ENCODE data around the gene RAPGEF5.

RAPGEF5 gene

GRCh38 chr7:22210355-22210754, 146.6 kb downstream of the RAPGEF5 start:
- no peak for DNase-seq

DNA sequence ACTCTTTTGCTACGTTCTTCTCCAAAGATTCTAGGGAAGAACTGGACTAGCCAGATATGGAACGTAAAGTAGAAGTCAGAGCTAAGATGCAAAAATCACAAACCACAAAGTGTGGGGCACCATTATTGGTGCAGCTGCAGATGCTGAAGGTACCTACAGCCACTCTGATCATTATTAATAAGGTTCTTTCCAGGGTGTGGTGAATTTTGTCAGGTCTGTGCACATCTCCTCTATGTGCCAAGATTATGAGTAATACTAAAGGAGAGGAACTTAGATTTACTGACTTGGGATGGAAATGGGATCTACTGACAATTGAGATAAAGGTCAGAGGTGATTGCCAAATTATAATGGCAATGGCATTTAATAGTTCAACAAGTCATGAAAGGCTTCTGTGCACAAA, 148.2 kb downstream of the RAPGEF5 start:
- DNase-seq: no peak

GRCh38 chr7:22207724-22208225, 149.2 kb downstream of the RAPGEF5 start:
- no peak for DNase-seq

DNA sequence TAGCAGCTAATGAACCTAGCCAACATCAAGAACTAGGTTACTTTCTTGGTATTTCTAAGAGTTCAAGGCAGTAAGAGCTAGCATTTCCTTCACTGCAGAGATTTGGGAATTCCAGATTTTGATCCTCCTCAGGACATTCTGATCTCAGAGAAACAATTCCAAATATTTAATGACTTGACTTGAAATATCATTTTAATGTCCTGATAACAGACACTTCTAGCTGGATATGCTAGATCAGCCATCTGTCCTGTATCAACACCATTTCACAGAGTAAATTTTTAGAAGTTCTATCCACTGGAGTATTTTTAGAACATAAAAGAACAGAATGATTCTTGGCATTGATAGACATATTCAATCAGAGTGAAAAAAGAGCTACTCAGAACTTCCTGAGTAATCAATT, 151.3 kb downstream of the RAPGEF5 start:
- DNase-seq: no peak

- DNase-seq: no peak
These were observed 152.6 kb downstream of the RAPGEF5 start for GRCh38 chr7:22204312-22204711.

DNA sequence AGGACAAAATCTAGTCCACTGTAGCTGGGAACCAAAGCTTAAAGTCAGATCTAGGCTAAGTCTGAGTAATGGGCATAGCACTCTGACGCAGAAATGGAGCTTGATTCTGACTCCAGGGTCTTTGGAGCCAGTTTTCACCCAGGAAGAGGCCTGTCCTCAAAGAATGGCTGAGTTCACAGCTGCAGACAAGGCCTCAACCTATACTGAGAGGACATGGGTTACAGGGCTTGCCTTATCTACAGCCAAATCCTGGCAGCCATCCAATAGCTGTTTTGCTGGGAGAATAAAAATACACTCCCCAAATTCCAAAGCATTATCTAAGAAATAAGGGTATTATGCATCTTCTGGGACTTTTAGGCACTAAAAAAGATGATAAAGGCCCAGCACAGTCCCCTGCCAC, 154.8 kb downstream of the RAPGEF5 start:
- no peak for DNase-seq

DNA sequence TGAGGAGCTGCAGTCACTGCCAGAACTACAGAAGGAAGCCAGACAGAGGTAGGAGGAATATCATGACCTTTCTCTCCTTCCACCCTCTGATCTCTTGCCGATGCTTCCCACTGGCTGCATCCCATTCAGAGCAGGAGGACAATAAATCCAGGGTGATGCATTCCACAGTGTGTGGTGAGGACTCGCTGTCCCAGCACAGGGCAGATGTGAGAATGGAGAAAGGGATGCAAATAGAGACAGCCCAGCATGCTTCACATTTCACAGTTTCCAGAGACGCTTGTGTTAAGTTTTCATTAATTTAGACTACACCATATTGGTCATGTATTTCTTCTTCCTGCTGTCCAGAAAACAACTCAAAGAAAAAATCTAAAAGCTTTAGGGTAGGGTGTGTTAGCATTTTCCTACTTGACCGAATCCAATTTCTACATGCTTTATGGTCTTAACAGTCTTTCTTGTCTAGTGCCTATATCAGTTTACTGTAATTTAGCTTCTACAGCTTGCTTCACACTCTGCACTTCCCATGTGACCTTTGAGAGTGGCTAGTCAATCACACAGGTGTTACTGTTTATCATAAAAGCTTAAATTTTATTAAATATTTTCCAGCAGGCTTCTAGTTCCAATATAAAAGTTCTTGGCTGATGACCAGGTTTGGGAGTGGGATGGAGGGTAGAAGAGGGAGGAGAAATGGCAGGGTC, 155.6 kb downstream of the RAPGEF5 start:
- no peak for DNase-seq

DNA sequence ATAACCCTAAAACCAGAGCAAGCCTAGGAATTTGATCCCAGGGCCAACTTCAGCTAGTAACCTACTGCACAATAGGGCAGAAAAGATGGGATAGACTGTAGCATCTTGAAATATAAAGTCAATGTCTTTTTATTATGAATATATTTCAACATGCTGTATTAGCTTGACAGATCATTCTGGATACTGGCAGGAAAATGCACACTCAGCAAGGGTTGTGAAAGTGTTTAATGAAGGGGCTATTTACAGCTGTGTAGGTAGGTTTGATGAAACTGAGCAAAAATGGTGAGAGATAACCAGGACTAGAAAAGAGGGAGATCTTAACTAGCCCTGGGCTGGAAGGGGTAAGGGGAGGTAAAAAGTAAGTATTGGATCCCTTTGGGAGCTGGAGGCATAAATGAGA, 156.2 kb downstream of the RAPGEF5 start:
- DNase-seq: no peak

DNA sequence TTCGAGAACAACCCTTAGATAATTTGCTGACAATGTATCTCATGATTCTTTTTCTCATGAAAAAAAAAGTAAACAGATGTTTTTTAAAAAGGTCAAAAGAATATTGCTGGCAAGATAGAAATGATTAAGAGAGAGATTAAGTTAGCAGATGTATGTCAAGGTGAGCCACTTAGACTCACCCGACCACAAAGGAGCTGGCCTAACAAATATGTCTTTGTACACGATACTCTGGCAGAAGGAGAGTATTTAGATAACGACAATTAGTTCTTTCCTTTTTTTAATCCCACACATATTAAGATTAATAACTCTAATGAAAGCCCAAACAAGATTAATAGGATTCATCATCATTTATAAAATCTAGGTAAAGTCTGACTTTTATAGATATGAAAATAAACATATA, 156.7 kb downstream of the RAPGEF5 start:
- no peak for DNase-seq

DNA sequence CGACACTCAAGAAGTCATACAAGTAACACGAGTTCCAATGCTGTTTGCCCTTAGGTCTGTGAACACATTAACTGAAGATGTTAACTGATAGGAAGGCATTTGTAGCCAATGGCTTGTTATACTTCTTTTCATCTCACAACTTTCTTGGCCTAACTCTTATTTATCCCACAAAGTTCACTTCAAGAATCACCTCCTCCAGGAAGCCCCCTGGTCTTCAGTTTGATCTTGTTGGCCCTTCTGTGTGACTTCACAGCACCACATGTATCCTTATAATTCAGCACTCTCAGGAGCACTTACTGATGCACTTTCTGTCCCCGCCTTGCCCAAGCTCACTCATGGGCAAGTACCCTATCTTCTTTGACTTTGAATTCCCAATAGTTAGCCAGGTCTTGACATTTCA, 159.6 kb downstream of the RAPGEF5 start:
- DNase-seq: no peak

DNA sequence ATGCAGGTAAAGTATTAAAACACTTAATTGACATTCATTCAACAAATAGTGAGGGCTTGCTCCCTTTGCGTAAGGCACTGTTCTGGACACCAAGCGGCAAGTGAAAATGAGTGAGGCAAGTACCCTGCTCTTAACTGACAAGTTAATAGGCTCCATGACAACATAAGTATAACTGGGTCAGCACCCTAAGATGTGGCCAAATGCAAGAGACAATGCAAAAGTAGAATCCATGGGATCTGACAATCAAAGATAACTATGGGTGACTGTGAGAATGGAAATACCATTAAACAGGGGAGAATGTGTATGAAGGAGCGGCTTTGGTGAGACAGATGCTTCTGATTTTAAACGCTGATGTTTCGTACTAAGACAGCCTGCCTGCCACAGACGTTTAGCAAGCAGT, 160.5 kb downstream of the RAPGEF5 start:
- DNase-seq: no peak

GRCh38 chr7:22195397-22196172, 161.4 kb downstream of the RAPGEF5 start:
- no peak for DNase-seq

DNA sequence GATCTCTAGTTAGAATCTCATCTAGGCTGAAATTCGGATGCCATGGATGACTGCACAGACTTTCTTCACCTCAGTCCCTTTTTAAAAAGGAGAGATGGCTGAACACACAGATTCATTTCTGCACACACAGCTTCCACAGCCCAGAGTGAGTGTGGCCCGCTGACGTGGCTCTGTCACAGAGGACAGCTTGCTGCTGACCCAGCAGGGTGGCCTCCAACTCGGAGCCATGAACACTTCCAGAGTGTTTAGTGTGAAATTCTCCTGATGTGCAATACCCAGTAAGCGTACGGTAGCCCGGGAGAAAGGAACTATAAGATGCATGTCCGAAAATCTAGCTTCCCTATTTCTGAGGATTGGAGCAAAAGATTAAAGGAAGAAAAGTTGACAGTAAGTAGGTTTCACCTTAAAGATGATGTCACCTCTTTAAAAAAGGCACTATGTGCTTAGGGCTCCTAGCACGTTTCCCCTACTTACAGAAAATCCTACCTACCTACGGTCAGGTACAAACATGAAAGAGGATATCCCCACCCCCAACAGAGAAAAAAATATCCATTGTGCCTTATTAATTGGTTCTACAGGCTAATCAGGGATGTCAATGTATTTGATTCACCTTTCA, 162.2 kb downstream of the RAPGEF5 start:
- no peak for DNase-seq

DNA sequence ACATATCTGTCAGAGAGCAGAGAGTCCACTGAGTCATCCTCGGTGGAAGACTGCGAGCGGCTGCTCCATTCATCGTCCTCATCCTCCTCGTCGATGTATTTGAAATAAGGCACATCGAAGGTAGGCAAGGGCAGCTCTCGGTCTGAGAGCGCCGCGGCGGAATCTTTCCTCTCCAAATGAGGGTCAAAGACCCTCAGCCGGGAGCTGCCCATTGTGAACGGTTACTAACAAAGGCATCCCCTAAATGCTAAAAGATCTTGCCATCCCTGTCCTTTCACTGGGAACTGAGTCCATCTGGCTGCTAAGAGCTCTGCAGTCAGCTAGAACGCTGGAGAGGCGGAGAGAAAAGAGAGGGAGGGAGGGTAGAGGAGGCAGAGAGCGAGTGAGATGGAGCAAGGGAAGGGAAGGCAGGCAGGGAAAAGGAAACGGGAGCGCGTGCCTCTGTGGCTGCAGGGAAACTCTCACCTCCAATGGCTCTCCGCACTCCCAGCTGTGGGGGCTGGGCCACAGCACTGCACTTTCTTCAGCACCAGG, 163.4 kb downstream of the RAPGEF5 start:
- no peak for DNase-seq

GRCh38 chr7:22192801-22193200, 164.2 kb downstream of the RAPGEF5 start:
- no peak for DNase-seq

- no peak for DNase-seq
These were observed 166.2 kb downstream of the RAPGEF5 start for GRCh38 chr7:22190736-22191135.

- DNase-seq: no peak
These were observed 167.2 kb downstream of the RAPGEF5 start for GRCh38 chr7:22189741-22190140.

GRCh38 chr7:22189230-22189629, 167.7 kb downstream of the RAPGEF5 start:
- no peak for DNase-seq

DNA sequence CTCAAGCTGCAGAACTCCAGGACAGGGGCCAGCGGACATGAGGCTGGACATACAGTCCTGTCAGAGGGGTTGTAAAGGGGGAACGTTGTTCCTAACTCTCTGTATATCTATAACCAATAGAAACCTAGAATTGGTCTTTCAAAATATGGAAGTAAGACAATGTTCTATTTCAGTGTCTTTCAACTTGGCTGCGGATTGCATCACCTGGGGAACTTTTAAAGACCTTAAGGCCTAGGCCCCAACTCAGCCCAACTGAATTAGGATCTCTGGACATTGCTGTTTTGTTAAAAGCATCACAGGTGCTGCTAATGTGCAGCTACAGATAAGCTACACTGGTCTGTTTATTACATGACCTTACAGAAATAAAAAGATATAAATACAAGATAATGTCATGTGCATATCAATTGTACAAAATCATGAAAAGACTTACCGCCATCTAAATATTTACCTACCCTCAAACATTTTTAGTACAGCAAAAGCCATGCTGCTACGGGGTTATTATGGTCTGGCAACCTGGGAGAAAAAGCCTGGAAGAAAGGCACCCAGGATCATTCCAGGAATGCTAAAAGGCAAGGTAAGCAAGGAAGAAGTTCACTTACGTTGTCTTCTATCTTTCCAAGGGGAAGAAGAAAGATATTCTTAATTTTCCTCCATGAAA, 169.1 kb downstream of the RAPGEF5 start:
- DNase-seq: no peak

- DNase-seq: no peak
These were observed 171.4 kb downstream of the RAPGEF5 start for GRCh38 chr7:22185559-22185958.

GRCh38 chr7:22184549-22185199, 172.3 kb downstream of the RAPGEF5 start:
- DNase-seq: no peak

GRCh38 chr7:22183522-22184280, 173.3 kb downstream of the RAPGEF5 start:
- no peak for DNase-seq

Data from activated CD4-positive, alpha-beta T cell treated with anti-CD3 and anti-CD28 coated beads for 48 hours (primary cell).